H1 (cell line): ENCODE data around the gene COCH. TPM values are rescaled to one million over a fixed set of nuclear protein-coding genes. Genes with fewer than 3 reads are reported as not detected.

Experiments
- CTCF ChIA-PET: fragments of 300-600 bp; sonication (Branson Sonifier 250); formaldehyde crosslinking; loops from one replicate; lab custom pipeline; 2021; ENCODE audit not compliant: partially characterized antibody; lab: Charles Lee
- POLR2A ChIA-PET: fragments of 300-600 bp; sonication (Branson Sonifier 250); formaldehyde crosslinking; loops from one replicate; lab custom pipeline; 2021; ENCODE audit warnings: inconsistent platforms; ENCODE audit not compliant: partially characterized antibody; lab: Charles Lee
- DNase-seq, 2 experiments: peaks; one replicate each; pipeline versions ENCODE4 v3.0.0 to v3.0.0-alpha.2; 2010 to 2022; ENCODE audit warnings: low spot score in 2 of 2, low read depth in 1 of 2, mixed read lengths in 1 of 2
- FAIRE-seq: peaks from 2 replicates; lab custom pipeline; 2011; peaks lifted over from hg19 to GRCh38; lab: Jason Lieb, UNC
- H2AFZ ChIP-seq: 2 replicates; pipeline ENCODE4 v1.8.1; 2012; ENCODE audit warnings: low read length, inconsistent platforms
- H2AK5ac ChIP-seq: 2 replicates; pipeline ENCODE4 v1.6.1; 2013; ENCODE audit warnings: low read depth, low read length
- H2BK120ac ChIP-seq: replicated peaks from 2 replicates; pipeline ENCODE3; 2013; ENCODE audit warnings: low read depth, low read length, inconsistent platforms
- H2BK12ac ChIP-seq: 2 replicates; pipeline ENCODE4 v1.6.1; 2013; ENCODE audit warnings: low read depth, low read length
- H2BK15ac ChIP-seq: 2 replicates; pipeline ENCODE4 v1.6.1; 2013; ENCODE audit warnings: low read length
- H2BK20ac ChIP-seq: 2 replicates; pipeline ENCODE4 v1.6.1; 2013; ENCODE audit warnings: low read length
- H2BK5ac ChIP-seq: 2 replicates; pipeline ENCODE4 v1.6.1; 2013; ENCODE audit warnings: low read depth, low read length
- H3K14ac ChIP-seq: 2 replicates; pipeline ENCODE4 v1.6.1; 2013; ENCODE audit warnings: inconsistent platforms; ENCODE audit not compliant: insufficient read length
- H3K18ac ChIP-seq: 2 replicates; pipeline ENCODE4 v1.6.1; 2013; ENCODE audit warnings: low read length; ENCODE audit errors: extremely low read depth
- H3K23ac ChIP-seq: 2 replicates; pipeline ENCODE4 v1.6.1; 2013; ENCODE audit warnings: inconsistent platforms; ENCODE audit not compliant: insufficient read length
- H3K23me2 ChIP-seq: 2 replicates; pipeline ENCODE4 v1.6.1; 2013; ENCODE audit warnings: low read depth, low read length
- H3K27ac ChIP-seq: 2 replicates; pipeline ENCODE4 v1.6.1; 2011; ENCODE audit warnings: low read depth, low read length, inconsistent platforms
- H3K27me3 ChIP-seq, 4 experiments: replicated peaks in 1 of 4; 1 replicate in 1 of 4; 2 replicates in 3 of 4; pipeline versions ENCODE4 v1.6.1 to v1.8.1; 2011 to 2013; ENCODE audit warnings: low read length in 3 of 4, mild to moderate bottlenecking in 3 of 4, inconsistent platforms in 2 of 4, mixed read lengths in 2 of 4, moderate library complexity in 1 of 4; ENCODE audit not compliant: control insufficient read depth in 3 of 4, insufficient read depth in 3 of 4; ENCODE audit errors: extremely low read depth in 1 of 4
- H3K36me3 ChIP-seq, 4 experiments: 2 replicates each; pipeline versions ENCODE4 v1.6.1 to v1.8.1; 2011 to 2013; ENCODE audit warnings: mild to moderate bottlenecking in 4 of 4, low read length in 3 of 4, moderate library complexity in 2 of 4, control low read depth in 1 of 4, inconsistent platforms in 1 of 4; ENCODE audit not compliant: insufficient read depth in 4 of 4, control insufficient read depth in 2 of 4
- H3K4ac ChIP-seq: replicated peaks from 2 replicates; pipeline ENCODE3; 2013; ENCODE audit warnings: low read length, low read depth, mixed read lengths, inconsistent platforms; ENCODE audit not compliant: insufficient read length
- H3K4me1 ChIP-seq, 4 experiments: replicated peaks in 1 of 4; 1 replicate in 1 of 4; 2 replicates in 3 of 4; pipeline versions ENCODE4 v1.6.1 to v1.8.1; 2011 to 2013; ENCODE audit warnings: low read length in 3 of 4, inconsistent platforms in 2 of 4, mixed read lengths in 1 of 4; ENCODE audit not compliant: insufficient read depth in 4 of 4, control insufficient read depth in 3 of 4
- H3K4me2 ChIP-seq, 2 experiments: 2 replicates each; pipeline versions ENCODE4 v1.6.1 to v1.8.1; 2011 to 2013; ENCODE audit warnings: low read depth in 2 of 2, low read length in 2 of 2, control low read depth in 1 of 2, inconsistent platforms in 1 of 2, mild to moderate bottlenecking in 1 of 2; ENCODE audit not compliant: insufficient read depth in 1 of 2
- H3K4me3 ChIP-seq, 4 experiments: fragments of 200-600, 300-600 bp in 1 of 4; sonication (generic), shearing (Covaris generic), sonication (Bioruptor Twin) in 1 of 4; 2 replicates each; pipeline versions ENCODE4 v1.5.1 to v1.8.1; 2011 to 2016; ENCODE audit warnings: low read length in 4 of 4, low read depth in 3 of 4, control low read depth in 2 of 4, inconsistent platforms in 2 of 4, mild to moderate bottlenecking in 2 of 4, mixed read lengths in 1 of 4, moderate library complexity in 1 of 4; ENCODE audit not compliant: insufficient read depth in 2 of 4; ENCODE audit errors: extremely low read depth in 1 of 4
- H3K56ac ChIP-seq: replicated peaks from 2 replicates; pipeline ENCODE3; 2013; ENCODE audit warnings: low read depth, mild to moderate bottlenecking, mixed read lengths, low read length, inconsistent platforms; ENCODE audit not compliant: insufficient read length
- H3K79me1 ChIP-seq: 2 replicates; pipeline ENCODE4 v1.6.1; 2013; ENCODE audit warnings: low read depth, low read length, control low read depth
- H3K79me2 ChIP-seq, 2 experiments: 2 replicates each; pipeline versions ENCODE4 v1.6.1 to v1.8.1; 2012 to 2013; ENCODE audit warnings: low read length in 2 of 2, mild to moderate bottlenecking in 2 of 2, inconsistent platforms in 1 of 2; ENCODE audit not compliant: insufficient read depth in 2 of 2, control insufficient read depth in 1 of 2
- H3K9ac ChIP-seq, 4 experiments: replicated peaks in 1 of 4; 1 replicate in 1 of 4; 2 replicates in 3 of 4; pipeline versions ENCODE4 v1.6.1 to v1.8.1; 2011 to 2013; ENCODE audit warnings: low read depth in 3 of 4, low read length in 3 of 4, control low read depth in 2 of 4, mild to moderate bottlenecking in 2 of 4, moderate library complexity in 2 of 4, inconsistent platforms in 1 of 4; ENCODE audit errors: extremely low read depth in 1 of 4
- H3K9me3 ChIP-seq, 2 experiments: 2 replicates each; pipeline versions ENCODE4 v1.6.1 to v1.8.1; 2012 to 2013; ENCODE audit warnings: mild to moderate bottlenecking in 2 of 2, moderate library complexity in 2 of 2, control low read depth in 1 of 2, inconsistent platforms in 1 of 2, low read depth in 1 of 2, low read length in 1 of 2, mixed read lengths in 1 of 2; ENCODE audit not compliant: insufficient read depth in 2 of 2
- H4K20me1 ChIP-seq, 2 experiments: replicated peaks in 1 of 2; 2 replicates each; pipeline versions ENCODE3 to v1.8.1; 2011 to 2013; ENCODE audit warnings: inconsistent platforms in 2 of 2, low read length in 2 of 2, mild to moderate bottlenecking in 1 of 2; ENCODE audit not compliant: insufficient read depth in 2 of 2, control insufficient read depth in 1 of 2
- H4K5ac ChIP-seq: 2 replicates; pipeline ENCODE4 v1.6.1; 2013; ENCODE audit warnings: low read length, low read depth, mixed read lengths, inconsistent platforms; ENCODE audit not compliant: insufficient read length
- H4K8ac ChIP-seq: 2 replicates; pipeline ENCODE4 v1.8.0; 2013; ENCODE audit warnings: mild to moderate bottlenecking, moderate library complexity, low read length, inconsistent platforms; ENCODE audit not compliant: insufficient read depth; ENCODE audit errors: extremely low read depth
- H4K91ac ChIP-seq: replicated peaks from 2 replicates; pipeline ENCODE3; 2013; ENCODE audit warnings: low read length, mixed read lengths, inconsistent platforms; ENCODE audit not compliant: insufficient read length
- ATF2 ChIP-seq: IDR thresholded peaks from 2 replicates; pipeline ENCODE4 v1.6.1; 2012; ENCODE audit warnings: low read length, inconsistent platforms
- CHD1 ChIP-seq: IDR thresholded peaks from 2 replicates; pipeline ENCODE4 v1.6.1; 2012; ENCODE audit warnings: low read depth, low read length, improper control_type of control experiment
- FOSL1 ChIP-seq: IDR thresholded peaks from 2 replicates; pipeline ENCODE4 v1.6.1; 2011; ENCODE audit warnings: mild to moderate bottlenecking, low read depth, low read length, moderate library complexity; ENCODE audit not compliant: insufficient read depth
- HDAC2 ChIP-seq, 2 experiments: fragments of 300-600 bp in 1 of 2; sonication (generic) in 1 of 2; IDR thresholded peaks; 2 replicates each; pipeline ENCODE4 v1.6.1; 2011 to 2012; ENCODE audit warnings: low read depth in 2 of 2, low read length in 2 of 2, mild to moderate bottlenecking in 2 of 2, moderate library complexity in 2 of 2, borderline replicate concordance in 1 of 2, inconsistent platforms in 1 of 2
- JUN ChIP-seq: IDR thresholded peaks from 2 replicates; pipeline ENCODE4 v1.6.1; 2011; ENCODE audit warnings: low read depth, mild to moderate bottlenecking, improper control_type of control experiment, low read length
- MAX ChIP-seq: IDR thresholded peaks from 2 replicates; pipeline ENCODE4 v1.6.1; 2012; ENCODE audit warnings: inconsistent platforms
- POLR2A ChIP-seq, 2 experiments: IDR thresholded peaks; 1 replicate in 1 of 2; 2 replicates in 1 of 2; pipeline ENCODE4 v1.6.1; 2011; ENCODE audit warnings: low read depth in 2 of 2, low read length in 2 of 2, mild to moderate bottlenecking in 2 of 2; ENCODE audit errors: control extremely low read depth in 1 of 2
- RNF2 ChIP-seq: fragments of 200-900, 300-1000 bp; sonication (generic); IDR thresholded peaks from 2 replicates; pipeline ENCODE4 v1.7.1; 2016; ENCODE audit warnings: borderline replicate concordance, low read depth, mild to moderate bottlenecking, antibody characterized with exemption, low read length; ENCODE audit not compliant: poor library complexity, severe bottlenecking; ENCODE audit errors: missing control alignments
- SP4 ChIP-seq: IDR thresholded peaks from 2 replicates; pipeline ENCODE4 v1.6.1; 2012; ENCODE audit warnings: low read length, inconsistent platforms
- SRF ChIP-seq: IDR thresholded peaks from 2 replicates; pipeline ENCODE4 v1.6.1; 2011; ENCODE audit warnings: mild to moderate bottlenecking, low read depth, low read length, moderate library complexity
- TBP ChIP-seq: IDR thresholded peaks from 2 replicates; pipeline ENCODE4 v1.6.1; 2011; ENCODE audit warnings: low read depth, low read length, improper control_type of control experiment
- ZNF274 ChIP-seq: IDR thresholded peaks from 2 replicates; pipeline ENCODE4 v1.7.0; 2012; ENCODE audit warnings: low read length, borderline replicate concordance; ENCODE audit errors: extremely low read depth
- polyA plus RNA-seq, 7 experiments: library from polyadenylated mRNA; depleted of rRNA in 3 of 7; stranded (reverse) in 5 of 7; unstranded in 2 of 7; fragments of >200 nt in 5 of 7; fragments of 200-250 nt in 2 of 7; gene quantifications; 1 replicate in 5 of 7; 2 replicates in 1 of 7; 4 replicates in 1 of 7; pipeline versions ENCODE4 v1.2.1 to v1.2.3, GENCODE V29; 2011 to 2013; ENCODE audit warnings: missing spikeins in 2 of 7, mixed read lengths in 2 of 7
- total RNA-seq: library from RNA; stranded (reverse); fragmentation: NEBNext Ultra II Directional; extraction: Animal tissue kit (Norgen Biotek cat#: 25700); gene quantifications from 2 replicates; pipeline ENCODE4 v1.2.1, GENCODE V29; 2021

Gene COCH
- total and polyA plus RNA-seq, 2 of the 8 experiments (the other 6 are each of a cell fraction or from before 2014, with no cell fraction given), result 12.9 to 30.8 TPM

GRCh38 chr14:30842431-30842830, 31.9 kb upstream of the COCH start:
- Histone ChIP-seq H2BK15ac (no peak overlapping the region), H3K79me1 (no peaks in the 10 kb centered on the region), H3K4me1 (no peaks in the 10 kb centered on the region), H4K20me1 (no peaks in the 10 kb centered on the region), H3K36me3 (no peaks in the 10 kb centered on the region), H3K14ac (no peak overlapping the region), H3K56ac (no peak overlapping the region), H4K8ac (no peak overlapping the region), H3K9ac (no peak overlapping the region), H3K23me2 (no peaks in the 10 kb centered on the region), H2BK20ac (no peak overlapping the region), H4K5ac (no peak overlapping the region), H3K9me3 (no peaks in the 10 kb centered on the region), H2AFZ (no peak overlapping the region), H2BK120ac (no peak overlapping the region), H4K91ac (no peak overlapping the region), H2BK5ac (no peak overlapping the region), H2AK5ac (no peak overlapping the region), H3K4ac (no peak overlapping the region), H3K23ac (no peak overlapping the region), H3K18ac (no peak overlapping the region), H3K4me3 (no peak overlapping the region), H3K27me3 (no peaks in the 10 kb centered on the region), H2BK12ac (no peak overlapping the region), H3K79me2 (no peaks in the 10 kb centered on the region), H3K27ac (no peak overlapping the region), H3K4me2 (no peak overlapping the region)
- CTCF ChIA-PET, result no interaction called here
- no peak for FAIRE-seq
- no peak for DNase-seq
- POLR2A ChIA-PET, result no interaction called here
- no peak for TF ChIP-seq SRF
- TF ChIP-seq JUN, result no peak
- no peak for TF ChIP-seq HDAC2 (IDR thresholded peaks at IDR 0.05; ENCODE audit: borderline replicate concordance in 1 of 2, low read depth in 2 of 2, low read length in 2 of 2)
- TF ChIP-seq SP4, result no peak
- TF ChIP-seq FOSL1, result no peak
- no peak for TF ChIP-seq ATF2
- TF ChIP-seq MAX, result no peak
- TF ChIP-seq CHD1, result no peak
- TF ChIP-seq POLR2A (IDR thresholded peaks at IDR 0.05; ENCODE audit: control extremely low read depth in 1 of 2, low read depth in 2 of 2, low read length in 2 of 2), result no peak
- TF ChIP-seq TBP, result no peak
- no peak for TF ChIP-seq RNF2
- no peak for TF ChIP-seq ZNF274
